Fibroblast of skin of scalp (primary cell): Measurements from ENCODE around the gene NRCAM.
A peak's percentile ranks its signal among the peaks of the same experiment; 100 is the strongest.
"Not testable (repeated sequence)": the region's sequence is repeated elsewhere in the genome, so short reads cannot be mapped to it uniquely, and the experiment has no call there.

ENCODE experiments used
- DNase-seq: peaks from one replicate; pipeline ENCODE4 v3.0.0-alpha.2; 2013

The NRCAM gene

GRCh38 chr7:108395426-108395825 is 60.8 kb downstream of the NRCAM start:
- no peak for DNase-seq

- DNase-seq: not testable (repeated sequence)
Measured at GRCh38 chr7:108393097-108393496, 63.1 kb downstream of the NRCAM start.

- not testable (repeated sequence) for DNase-seq
Measured at GRCh38 chr7:108387686-108388085, 68.5 kb downstream of the NRCAM start.

DNA sequence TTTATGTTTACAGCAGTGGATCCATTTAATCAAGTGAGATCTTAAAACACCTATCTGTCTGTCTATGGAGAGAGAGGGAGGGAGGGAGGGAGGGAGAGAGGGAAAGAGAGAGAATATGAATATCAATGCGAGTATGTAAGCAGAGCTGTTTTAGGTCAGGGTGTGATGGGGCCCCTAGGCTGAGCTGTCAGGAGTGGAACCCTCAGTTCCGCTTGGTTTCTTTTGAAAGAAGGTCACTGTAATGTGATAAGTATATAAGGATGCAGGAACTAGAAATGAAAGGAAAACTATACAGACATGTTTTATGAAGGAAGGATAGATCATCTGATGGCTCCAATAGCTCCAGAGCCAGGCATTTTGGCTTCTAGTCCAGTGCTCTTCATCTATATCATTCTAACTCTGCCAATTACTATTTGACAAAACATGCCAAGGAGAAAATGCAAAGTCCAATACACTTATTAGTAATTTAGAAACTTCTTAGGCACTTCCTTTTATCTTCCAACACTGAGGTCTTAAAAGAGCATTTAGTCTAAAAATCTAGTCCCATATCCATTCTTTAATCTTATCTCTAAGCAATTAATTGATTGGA is 70.3 kb downstream of the NRCAM start:
- no peak for DNase-seq

- no peak for DNase-seq
Measured at GRCh38 chr7:108384716-108385483, 71.3 kb downstream of the NRCAM start.

- no peak for DNase-seq
Measured at GRCh38 chr7:108382932-108383331, 73.3 kb downstream of the NRCAM start.

DNA sequence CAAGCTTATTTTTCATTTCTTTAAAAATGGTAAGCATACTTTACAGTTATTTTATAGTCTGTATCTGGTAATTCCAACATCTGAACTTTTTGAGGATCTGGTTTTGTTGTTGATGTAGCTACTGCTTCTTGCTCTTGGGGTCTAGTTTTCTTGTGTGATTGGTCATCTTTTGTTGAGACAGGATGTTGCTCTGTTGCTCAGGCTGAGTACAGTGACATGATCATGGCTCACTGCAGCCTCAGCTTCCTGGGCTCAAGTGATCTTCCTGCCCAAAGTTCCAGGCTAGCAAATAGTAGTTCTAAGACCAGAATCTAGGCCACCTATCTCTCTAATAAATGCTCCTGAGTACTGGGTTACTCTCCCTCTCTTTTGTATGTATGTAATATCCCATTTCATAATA is 75.7 kb downstream of the NRCAM start:
- no peak for DNase-seq

DNA sequence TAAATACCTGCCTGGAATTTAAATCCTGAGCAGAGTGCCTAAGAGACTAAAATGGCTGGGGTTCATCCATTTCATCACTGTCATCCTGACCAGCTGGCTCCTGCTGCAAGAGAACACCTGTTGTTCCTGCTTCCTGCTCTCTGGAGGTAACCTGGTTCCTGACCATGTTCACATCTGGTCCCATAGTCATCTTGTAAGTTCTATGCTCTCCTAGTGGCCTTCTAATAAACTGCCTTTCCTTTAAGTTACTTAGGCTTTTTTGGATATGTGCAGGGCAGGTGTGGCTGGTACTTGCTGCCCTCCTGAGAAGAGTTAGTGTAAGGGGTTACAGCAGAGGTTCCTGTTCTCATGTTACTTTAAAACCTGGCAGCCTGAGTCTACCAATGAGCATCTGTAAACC is 80.0 kb downstream of the NRCAM start:
- DNase-seq: no peak

DNA sequence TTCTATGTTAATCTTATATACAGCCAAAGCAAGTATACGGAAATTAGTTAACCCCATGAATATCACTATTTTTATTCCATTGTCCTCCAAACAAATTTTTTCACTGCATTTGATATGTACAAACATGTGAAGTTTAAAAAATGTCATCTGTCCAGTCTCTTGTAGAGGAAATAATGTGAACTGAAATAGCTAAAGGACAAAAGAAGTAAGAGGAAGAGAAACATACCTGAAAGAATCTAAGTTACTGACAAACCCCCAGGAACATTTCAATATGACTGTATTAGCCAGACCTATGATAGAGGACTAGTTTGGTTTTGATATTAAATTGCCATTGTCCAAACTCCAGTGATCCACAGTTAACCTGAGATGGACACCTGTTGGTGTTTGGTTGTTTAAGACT is 80.6 kb downstream of the NRCAM start:
- DNase-seq: no peak

- no peak for DNase-seq
Measured at GRCh38 chr7:108374899-108375298, 81.3 kb downstream of the NRCAM start.

GRCh38 chr7:108372618-108373017 is 83.6 kb downstream of the NRCAM start:
- DNase-seq: peak; percentile 61

DNA sequence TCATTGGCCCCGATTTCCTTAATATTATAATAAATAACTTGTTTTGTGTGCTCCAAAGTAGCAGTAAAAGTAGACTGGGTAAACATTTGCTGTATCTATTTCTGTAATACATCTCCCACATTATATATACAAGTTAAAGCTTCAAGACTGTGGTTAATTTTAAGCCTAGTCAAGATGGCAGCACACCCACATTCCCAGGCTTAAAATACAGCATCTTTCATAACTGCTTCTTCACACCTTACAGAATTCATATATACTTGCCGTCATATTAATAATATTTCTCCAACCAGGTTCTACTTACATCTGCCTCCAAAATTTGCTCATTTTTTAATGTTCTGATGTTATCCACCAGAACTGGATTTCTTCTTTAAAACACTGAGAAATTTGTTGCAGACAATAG is 85.6 kb downstream of the NRCAM start:
- no peak for DNase-seq

- peak; percentile 44 for DNase-seq
Measured at GRCh38 chr7:108368466-108368865, 87.8 kb downstream of the NRCAM start.

DNA sequence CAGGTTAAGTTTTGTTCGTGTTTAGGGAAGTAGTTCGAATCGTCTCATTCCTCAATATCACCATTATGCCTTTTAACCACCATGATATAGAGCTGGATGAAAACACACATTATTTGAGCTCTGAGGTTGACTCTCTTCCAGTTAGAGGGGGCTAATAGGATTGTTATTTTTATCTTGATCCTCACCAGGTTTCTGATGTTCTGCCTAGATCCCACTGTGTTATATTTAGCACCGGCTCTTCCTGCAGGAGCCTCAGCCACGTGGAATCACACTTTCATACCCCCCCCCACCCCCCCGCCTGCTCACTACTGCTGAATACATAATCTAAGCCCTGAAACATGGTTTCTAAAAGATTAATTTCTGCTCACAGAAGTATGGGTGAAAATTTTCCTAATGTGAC is 88.3 kb downstream of the NRCAM start:
- DNase-seq: no peak

DNA sequence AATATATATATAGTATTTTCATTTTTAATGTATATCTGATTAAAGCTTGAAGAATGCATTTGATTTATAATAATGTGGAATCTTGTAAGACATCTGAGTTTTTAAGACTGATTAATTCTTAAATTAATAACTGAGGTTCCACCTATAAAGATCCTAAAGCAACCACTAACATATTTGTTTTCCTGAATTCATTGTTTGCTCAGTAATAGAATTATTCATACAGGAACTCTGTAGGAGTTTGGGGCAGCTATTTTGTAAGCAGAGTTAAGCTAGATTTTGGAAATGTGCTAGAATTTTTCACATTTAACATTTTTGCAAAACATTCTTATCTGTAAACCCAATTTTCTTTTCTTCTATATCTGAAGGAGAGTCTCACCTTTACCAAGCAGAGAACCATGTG is 88.9 kb downstream of the NRCAM start:
- DNase-seq: no peak

- DNase-seq: no peak
Measured at GRCh38 chr7:108363659-108364058, 92.6 kb downstream of the NRCAM start.

DNA sequence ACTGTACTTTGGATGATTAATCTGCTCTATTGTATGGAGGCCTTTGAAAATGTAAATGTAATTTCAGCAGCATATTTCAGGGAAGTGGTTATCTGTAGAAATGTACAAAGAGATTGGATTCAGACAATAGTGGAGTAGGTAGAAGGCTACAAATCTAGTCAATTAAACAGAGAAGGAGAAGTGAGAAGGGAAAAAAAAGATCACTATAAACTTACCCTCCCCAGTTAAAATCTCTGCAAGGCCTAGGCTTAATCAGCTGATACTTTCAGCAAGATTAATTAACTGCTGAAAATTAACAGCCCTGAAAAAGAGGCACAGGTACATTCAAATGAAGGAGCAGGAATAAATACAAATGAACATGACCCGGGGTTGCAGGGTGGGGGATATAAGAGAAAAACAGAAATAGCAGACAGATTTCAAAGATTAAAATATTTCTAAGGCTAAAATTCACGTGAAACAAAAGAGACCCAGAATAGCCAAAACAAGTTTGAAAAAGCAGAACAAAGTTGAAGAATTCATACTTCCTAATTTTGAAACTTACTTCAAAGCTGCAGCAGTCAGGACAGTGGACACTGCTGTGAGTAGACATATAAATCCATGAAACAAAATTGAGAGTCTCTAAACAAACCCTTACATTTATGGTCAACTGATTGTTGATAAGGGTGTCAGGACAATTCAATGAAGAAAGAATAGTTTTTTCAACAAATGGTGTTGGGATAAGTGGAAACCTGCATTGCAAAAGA is 96.0 kb downstream of the NRCAM start:
- no peak for DNase-seq

DNA sequence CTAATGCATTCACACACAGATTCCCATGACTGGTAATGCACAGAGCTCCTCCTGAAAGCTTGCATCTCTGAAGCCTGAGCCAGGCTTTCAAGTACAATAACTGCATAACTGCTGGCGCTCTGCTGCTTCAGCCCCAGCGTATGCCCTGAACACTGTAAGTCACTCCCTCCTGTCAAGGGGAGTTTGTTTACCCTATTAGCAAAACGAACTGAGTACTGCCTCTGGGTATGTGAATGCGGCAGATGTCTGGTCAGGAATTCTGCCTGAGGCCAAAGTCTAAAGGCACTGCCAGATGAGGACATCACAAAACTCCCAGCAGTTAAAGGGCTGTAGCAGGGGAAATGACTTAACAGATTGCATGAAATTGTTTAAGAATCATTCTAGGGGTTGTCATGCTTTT is 97.7 kb downstream of the NRCAM start:
- peak; percentile 76 for DNase-seq

GRCh38 chr7:108351729-108352131 is 104.5 kb downstream of the NRCAM start:
- DNase-seq: peak; percentile 15

DNA sequence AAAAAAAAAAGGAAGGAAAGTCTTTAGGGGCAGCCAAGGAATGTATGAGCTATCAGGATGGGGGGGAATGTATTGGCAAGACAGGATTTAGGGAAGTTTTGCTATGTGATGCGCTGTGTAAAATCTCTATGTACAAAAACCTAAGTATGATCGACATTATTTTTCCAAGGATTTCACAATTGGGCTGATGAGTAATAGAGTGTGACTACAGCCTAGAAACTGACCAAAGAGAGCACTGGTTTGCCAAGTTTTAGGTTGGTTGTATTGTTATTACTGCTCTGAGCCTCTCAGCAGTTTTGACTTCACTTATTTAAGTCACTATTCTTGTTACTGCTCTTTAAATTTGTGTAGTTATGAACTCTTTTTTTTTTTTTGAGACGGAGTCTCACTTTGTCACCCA is 107.3 kb downstream of the NRCAM start:
- peak; percentile 85 for DNase-seq

- peak; percentile 78 for DNase-seq
Measured at GRCh38 chr7:108347616-108348015, 108.6 kb downstream of the NRCAM start.

- no peak for DNase-seq
Measured at GRCh38 chr7:108345710-108346336, 110.4 kb downstream of the NRCAM start.

- DNase-seq: no peak
Measured at GRCh38 chr7:108340856-108341411, 115.3 kb downstream of the NRCAM start.
